HG02623 (cell line): ENCODE data around the gene KREMEN1.
A peak's percentile ranks its signal among the peaks of the same experiment; 100 is the strongest.

Experiments
- ATAC-seq: cut with Tn5 transposase; IDR thresholded peaks from one replicate; pipeline ENCODE4 v1.9.1; 2021; ENCODE audit warnings: moderate library complexity; ENCODE audit not compliant: unreplicated experiment

The KREMEN1 gene

DNA sequence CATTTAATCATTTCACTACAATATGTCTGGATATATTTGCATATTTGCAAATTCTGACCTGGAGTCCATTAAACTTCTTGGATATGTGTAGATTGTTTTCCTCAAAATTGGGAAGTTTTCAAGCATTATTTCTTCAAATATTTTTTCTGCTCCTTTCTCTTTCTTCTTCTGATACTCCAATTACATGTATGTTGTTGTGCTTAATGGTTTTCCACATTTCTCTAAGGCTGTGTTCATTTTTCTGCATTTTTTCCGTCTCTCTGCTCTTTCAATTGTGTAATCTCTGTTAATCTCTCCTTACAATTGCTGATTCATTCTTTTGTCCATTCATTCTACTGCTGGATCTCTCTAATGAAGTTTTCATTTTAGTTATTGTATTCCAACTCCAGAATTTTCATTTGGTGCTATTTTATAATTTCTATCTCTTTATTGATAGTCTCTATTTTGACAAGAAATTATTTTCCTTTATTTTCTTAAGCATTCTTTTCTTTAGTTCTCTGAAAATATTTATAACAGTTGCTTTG lies 102.5 kb downstream of the KREMEN1 start:
- ATAC-seq = no peak

DNA sequence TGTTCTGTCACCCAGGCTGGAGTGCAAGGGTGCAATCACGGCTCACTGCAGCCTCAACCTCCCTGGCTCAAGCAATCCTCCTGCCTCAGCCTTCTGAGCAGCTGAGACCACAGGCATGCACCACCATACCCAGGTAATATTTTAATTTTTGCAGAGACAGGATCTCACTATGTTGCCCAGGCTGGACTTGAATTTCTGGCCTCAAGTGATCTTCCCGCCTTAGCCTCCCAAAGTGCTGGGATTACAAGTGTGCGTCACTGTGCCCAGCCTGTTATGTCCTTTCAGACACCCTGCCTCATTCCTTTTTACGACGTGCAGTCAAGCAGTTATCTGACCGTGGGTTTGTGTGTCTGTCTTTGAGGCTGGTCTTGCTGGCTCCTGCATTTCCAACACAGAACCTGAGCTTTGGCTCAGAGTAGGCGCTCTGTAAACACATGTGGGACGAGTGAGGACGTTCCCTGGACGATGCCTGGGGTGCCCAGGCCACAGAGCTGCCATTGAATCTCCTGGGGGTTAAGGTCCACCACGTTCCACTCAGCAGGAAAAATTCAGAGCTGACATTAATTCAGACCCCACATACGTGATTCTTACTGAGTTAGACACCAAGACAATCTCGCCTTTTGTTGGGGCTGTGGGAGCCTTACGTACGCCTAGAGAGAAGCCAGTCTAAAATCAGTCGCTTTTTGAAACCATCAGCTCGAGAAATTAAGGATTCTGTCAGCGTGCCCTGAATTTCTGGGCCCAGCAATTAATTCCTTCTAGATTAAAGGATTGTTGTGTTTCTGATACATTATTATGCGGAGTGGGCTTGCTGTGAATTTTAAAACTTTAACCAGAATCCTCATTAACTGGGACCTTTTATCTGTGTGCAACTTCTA lies 111.4 kb downstream of the KREMEN1 start:
- no peak for ATAC-seq

GRCh38 chr22:29184849-29185490 lies 112.1 kb downstream of the KREMEN1 start:
- no peak for ATAC-seq

DNA sequence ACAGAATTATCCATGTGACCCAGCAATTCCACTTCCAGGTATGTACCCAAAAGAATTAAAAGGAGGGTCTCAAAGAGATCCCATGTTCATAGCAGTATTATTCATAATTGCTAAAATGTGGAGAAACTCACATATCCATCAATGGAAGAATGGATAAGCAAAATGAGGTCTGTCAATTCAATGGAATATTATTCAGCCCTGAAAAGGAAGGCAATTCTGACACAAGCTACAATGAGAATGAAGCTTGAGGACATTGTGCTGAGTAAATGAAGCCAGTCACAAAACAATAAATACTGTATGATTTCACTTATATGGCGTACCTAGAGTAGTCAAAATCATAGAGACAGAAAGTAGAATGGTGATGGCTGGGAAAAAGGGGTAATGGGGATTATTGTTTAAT lies 113.5 kb downstream of the KREMEN1 start:
- no peak for ATAC-seq

GRCh38 chr22:29187831-29188230 lies 115.0 kb downstream of the KREMEN1 start:
- no peak for ATAC-seq

DNA sequence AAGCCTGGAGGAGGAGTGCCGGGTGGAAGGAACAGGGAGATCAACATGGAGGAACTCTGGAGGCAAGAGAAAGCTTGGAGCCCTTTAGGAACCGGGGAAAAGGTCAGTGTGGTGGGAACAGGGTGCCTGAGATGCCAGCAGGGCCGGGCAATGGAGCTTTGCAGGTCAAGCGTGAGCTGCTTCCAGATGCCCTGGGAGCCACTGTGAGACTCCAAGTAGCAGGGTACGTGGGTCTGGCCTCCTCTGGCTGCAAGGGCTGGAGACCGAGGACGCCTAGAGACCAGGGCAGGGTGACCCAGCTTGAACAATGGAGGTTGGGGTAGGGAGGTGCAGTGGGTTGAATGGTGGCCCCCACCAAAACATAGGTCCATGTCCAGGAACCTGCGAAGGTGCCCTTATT lies 117.2 kb downstream of the KREMEN1 start:
- no peak for ATAC-seq

DNA sequence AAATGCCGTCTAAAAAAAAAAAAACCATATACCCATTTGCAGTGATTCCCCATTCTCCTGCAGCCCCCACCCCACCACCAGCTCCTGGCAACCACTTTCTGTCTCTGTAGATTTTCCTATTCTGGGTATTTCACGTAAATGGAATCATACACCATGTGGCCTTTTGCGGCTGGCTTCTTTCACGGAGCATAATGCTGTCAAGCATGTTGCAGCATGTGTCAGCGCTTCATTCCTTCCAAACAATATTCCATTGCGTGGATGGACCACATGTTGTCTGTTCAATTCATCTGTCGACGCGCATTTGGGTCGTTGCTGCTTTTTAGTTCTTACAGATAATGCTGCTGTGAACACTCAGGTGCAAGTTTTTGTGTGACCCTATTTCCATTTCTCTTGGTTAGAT lies 118.1 kb downstream of the KREMEN1 start:
- ATAC-seq = no peak

DNA sequence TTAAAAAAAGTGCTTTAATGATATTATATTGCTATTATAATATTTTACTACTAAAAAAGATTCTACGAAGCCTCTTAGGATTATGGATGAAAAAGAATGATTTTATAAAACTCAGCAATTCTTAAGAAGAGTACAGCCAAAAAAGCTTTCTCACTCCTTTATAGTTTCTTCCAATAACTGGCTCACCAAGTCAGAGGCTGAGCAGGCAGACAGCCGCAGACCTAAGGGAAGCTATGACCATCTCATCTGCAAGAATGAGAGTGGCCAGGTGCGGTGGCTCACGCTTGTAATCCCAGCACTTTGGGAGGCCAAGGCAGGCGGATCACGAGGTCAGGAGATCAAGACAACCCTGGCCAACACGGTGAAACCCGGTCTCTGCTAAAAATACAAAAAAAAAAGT lies 120.2 kb downstream of the KREMEN1 start:
- ATAC-seq = no peak

GRCh38 chr22:29194184-29194583 lies 121.3 kb downstream of the KREMEN1 start:
- ATAC-seq = no peak

- no peak for ATAC-seq
These were observed 122.5 kb downstream of the KREMEN1 start for GRCh38 chr22:29195118-29195963.

GRCh38 chr22:29195964-29196666 lies 123.3 kb downstream of the KREMEN1 start:
- no peak for ATAC-seq

- ATAC-seq = no peak
These were observed 124.3 kb downstream of the KREMEN1 start for GRCh38 chr22:29197096-29197495.

GRCh38 chr22:29198240-29198639 lies 125.4 kb downstream of the KREMEN1 start:
- ATAC-seq = no peak

- ATAC-seq = no peak
These were observed 127.0 kb downstream of the KREMEN1 start for GRCh38 chr22:29199702-29200400.

- ATAC-seq = no peak
These were observed 128.1 kb downstream of the KREMEN1 start for GRCh38 chr22:29200901-29201300.

GRCh38 chr22:29201782-29202181 lies 128.9 kb downstream of the KREMEN1 start:
- ATAC-seq = no peak

DNA sequence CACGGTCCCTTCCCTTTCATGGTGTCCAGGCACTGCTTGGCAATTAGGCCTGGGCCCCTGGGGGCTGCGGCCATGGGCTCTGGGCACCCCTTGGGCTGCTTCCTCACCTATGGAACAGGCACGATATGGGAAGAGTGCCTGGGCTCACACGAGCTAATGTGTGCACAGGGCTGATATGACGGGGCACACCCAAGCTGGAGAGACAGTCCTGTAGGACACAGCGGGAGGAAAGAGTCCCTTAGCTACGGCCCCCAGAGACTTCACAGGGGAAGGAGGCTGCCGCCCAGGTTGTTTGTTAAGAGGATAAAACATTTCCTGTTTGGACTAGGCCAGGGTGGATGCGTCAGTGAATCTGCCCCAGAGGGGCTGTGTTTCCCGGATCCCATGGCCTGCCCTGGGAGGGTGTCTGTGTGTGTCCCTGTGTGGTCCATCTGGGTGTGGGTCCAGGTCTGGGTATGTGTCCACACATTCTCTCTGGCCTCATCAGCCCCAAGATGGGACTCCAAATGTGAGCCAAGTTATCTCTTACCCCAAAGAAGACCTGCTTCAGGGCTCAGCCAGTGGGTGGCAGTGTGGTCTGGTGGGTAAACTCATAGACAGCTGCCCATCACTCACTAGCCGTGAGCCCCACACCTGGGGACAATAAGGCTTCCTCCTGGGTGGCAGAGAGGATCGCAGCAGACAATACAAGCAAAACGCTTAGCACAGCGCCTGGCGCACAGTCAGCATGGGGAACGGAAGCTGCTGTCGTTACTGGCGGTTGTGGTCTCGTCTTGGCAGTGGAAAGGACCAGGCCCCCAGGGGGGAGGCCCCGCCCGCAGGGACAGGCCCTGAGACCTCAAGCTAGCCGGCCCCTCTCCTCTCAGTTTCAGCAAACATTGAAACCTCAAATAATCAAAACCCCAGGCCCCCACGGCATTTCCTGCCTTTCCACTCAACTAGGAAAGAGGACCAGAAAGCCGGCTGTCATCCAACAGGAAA lies 129.7 kb downstream of the KREMEN1 start:
- peak; percentile 46 for ATAC-seq

- no peak for ATAC-seq
These were observed 130.9 kb downstream of the KREMEN1 start for GRCh38 chr22:29203488-29204454.
